Lower lobe of right lung (tissue), 2 donors: ENCODE results near the gene ERP44. TPM values are rescaled to one million over a fixed set of nuclear protein-coding genes. Genes with fewer than 3 reads are reported as not detected.
"Not testable (repeated sequence)": the region's sequence is repeated elsewhere in the genome, so short reads cannot be mapped to it uniquely, and the experiment has no call there.

Experiments
- ATAC-seq, 2 donors: fragments of 200-7000 bp; cut with Tn5 transposase; one replicate each; pipeline ENCODE4 v1.9.1; 2020 to 2022; ENCODE audit warnings: mild to moderate bottlenecking in 2 of 2, moderate library complexity in 2 of 2
- DNase-seq: peaks from one replicate; pipeline ENCODE4 v3.0.0-alpha.2; 2020
- H3K27ac ChIP-seq: fragments of 200-600 bp; one replicate; pipeline ENCODE4 v1.8.0; 2022
- H3K27me3 ChIP-seq: fragments of 200-600 bp; one replicate; pipeline ENCODE4 v1.8.0; 2022; ENCODE audit warnings: low read depth
- H3K36me3 ChIP-seq: fragments of 200-600 bp; one replicate; pipeline ENCODE4 v1.8.0; 2022; ENCODE audit warnings: mild to moderate bottlenecking
- H3K4me1 ChIP-seq: fragments of 200-600 bp; one replicate; pipeline ENCODE4 v1.8.0; 2022
- H3K4me3 ChIP-seq: fragments of 200-600 bp; one replicate; pipeline ENCODE4 v1.8.0; 2022; ENCODE audit warnings: mild to moderate bottlenecking
- H3K9me3 ChIP-seq: fragments of 200-600 bp; one replicate; pipeline ENCODE4 v1.8.0; 2022
- CTCF ChIP-seq: fragments of 200-600 bp; IDR thresholded peaks from one replicate; pipeline ENCODE4 v1.8.0; 2022; ENCODE audit warnings: antibody characterized with exemption, mild to moderate bottlenecking
- intact Hi-C: fragments of 100-400 bp; cut with DNase I; formaldehyde crosslinking; loops from one replicate; pipeline ENCODE4 v1.11.0; 2022
- total RNA-seq: library from RNA; stranded (reverse); fragmentation: NEBNext Ultra II Directional; extraction: Animal tissue kit (Norgen Biotek cat#: 25700); gene quantifications from one replicate; pipeline ENCODE4 v1.2.1, GENCODE V29; 2021
- donor health status: DM: no; HTN: yes; CAD: no; lungs with severe emphysema.

Gene ERP44
- total RNA-seq, 1 donor from 2014 or later, result 27.9 TPM

GRCh38 chr9:100084128-100084453 lies 14.7 kb downstream of the ERP44 start:
- H3K9me3 ChIP-seq, result no peaks in the 10 kb centered on the region
- ATAC-seq (no peak), DNase-seq (no peak)
- H3K27me3 ChIP-seq, result no peaks in the 10 kb centered on the region
- H3K4me1 ChIP-seq, result peaks cover 24% of the 10 kb centered on the region
- no peaks in the 10 kb centered on the region for H3K36me3 ChIP-seq
- TF ChIP-seq CTCF, result no peak
- H3K27ac ChIP-seq, result no peak overlapping the region
- no peak overlapping the region for H3K4me3 ChIP-seq
- intact Hi-C loops, result no loop called here

GRCh38 chr9:100083448-100084127 lies 15.2 kb downstream of the ERP44 start:
- H3K27ac ChIP-seq, result no peak overlapping the region
- H3K27me3 ChIP-seq, result no peaks in the 10 kb centered on the region
- peaks cover 24% of the 10 kb centered on the region for H3K4me1 ChIP-seq
- H3K9me3 ChIP-seq, result no peaks in the 10 kb centered on the region
- no peak for ATAC-seq
- no peak for DNase-seq
- no peaks in the 10 kb centered on the region for H3K36me3 ChIP-seq
- TF ChIP-seq CTCF, result no peak
- intact Hi-C loops, result no loop called here
- no peak overlapping the region for H3K4me3 ChIP-seq

- H3K4me3 ChIP-seq, result no peak overlapping the region
- intact Hi-C loops, result no loop called here
- DNase-seq, result no peak
- H3K9me3 ChIP-seq, result no peaks in the 10 kb centered on the region
- peaks cover 24% of the 10 kb centered on the region for H3K4me1 ChIP-seq
- no peaks in the 10 kb centered on the region for H3K27me3 ChIP-seq
- TF ChIP-seq CTCF, result no peak
- H3K36me3 ChIP-seq, result no peaks in the 10 kb centered on the region
- H3K27ac ChIP-seq, result no peak overlapping the region
- no peak for ATAC-seq
Observed at GRCh38 chr9:100082782-100083181, 16.0 kb downstream of the ERP44 start.

GRCh38 chr9:100076256-100076655 lies 22.5 kb downstream of the ERP44 start:
- H3K4me3 ChIP-seq, H3K27ac ChIP-seq, H3K4me1 ChIP-seq, DNase-seq, H3K36me3 ChIP-seq, intact Hi-C loops, H3K27me3 ChIP-seq, ATAC-seq, H3K9me3 ChIP-seq: not testable (repeated sequence)

GRCh38 chr9:100074989-100075388 lies 23.8 kb downstream of the ERP44 start:
- H3K4me3 ChIP-seq, result no peak overlapping the region
- H3K27ac ChIP-seq, result no peak overlapping the region
- ATAC-seq, result no peak
- H3K9me3 ChIP-seq, result no peaks in the 10 kb centered on the region
- TF ChIP-seq CTCF, result no peak
- H3K27me3 ChIP-seq, result no peaks in the 10 kb centered on the region
- H3K4me1 ChIP-seq, result no peaks in the 10 kb centered on the region
- intact Hi-C loops, result no loop called here
- no peaks in the 10 kb centered on the region for H3K36me3 ChIP-seq
- no peak for DNase-seq

- H3K9me3 ChIP-seq, result no peaks in the 10 kb centered on the region
- H3K4me1 ChIP-seq, result no peaks in the 10 kb centered on the region
- ATAC-seq, result no peak
Observed at GRCh38 chr9:100074093-100074492, 24.7 kb downstream of the ERP44 start.

More at GRCh38 chr9:100074093-100074492, 24.7 kb downstream of the ERP44 start:
- H3K36me3 ChIP-seq, result no peaks in the 10 kb centered on the region
- H3K27ac ChIP-seq, result no peak overlapping the region
- no peaks in the 10 kb centered on the region for H3K27me3 ChIP-seq
- no peak for DNase-seq
- no peak for TF ChIP-seq CTCF
- H3K4me3 ChIP-seq, result no peak overlapping the region
- intact Hi-C loops, result no loop called here
